ENCODE data around the gene SLC41A1.

Gene SLC41A1

GRCh38 chr1:205785446-205785845 lies 27.6 kb downstream of the SLC41A1 start:
- DNase-seq: no peak

- no peak for DNase-seq
These were observed 29.1 kb downstream of the SLC41A1 start for GRCh38 chr1:205783904-205784303.

- DNase-seq: no peak
These were observed 29.6 kb downstream of the SLC41A1 start for GRCh38 chr1:205783433-205783795.

GRCh38 chr1:205782627-205783432 lies 30.2 kb downstream of the SLC41A1 start:
- peak; percentile 26 to 45 for DNase-seq

GRCh38 chr1:205780335-205780734 lies 32.7 kb downstream of the SLC41A1 start:
- DNase-seq: no peak

- DNase-seq: no peak
These were observed 35.0 kb downstream of the SLC41A1 start for GRCh38 chr1:205777994-205778393.

GRCh38 chr1:205775717-205776056 lies 37.3 kb downstream of the SLC41A1 start:
- no peak for DNase-seq

- DNase-seq: peak in 1 of 2 experiments; percentile 74
These were observed 37.8 kb downstream of the SLC41A1 start, which contains the start of gene RAB29 for GRCh38 chr1:205775015-205775716. RAB29 (minus strand) TSS chr1:205775482; CDS start chr1:205774956, 526 bp downstream.

- no peak for DNase-seq
These were observed 38.6 kb downstream of the SLC41A1 start for GRCh38 chr1:205774198-205775014.

GRCh38 chr1:205772607-205773032 lies 40.4 kb downstream of the SLC41A1 start:
- no peak for DNase-seq

GRCh38 chr1:205770618-205771017 lies 42.4 kb downstream of the SLC41A1 start:
- no peak for DNase-seq

- no peak for DNase-seq
These were observed 43.2 kb downstream of the SLC41A1 start for GRCh38 chr1:205769641-205770365.

- no peak for DNase-seq
These were observed 45.8 kb downstream of the SLC41A1 start for GRCh38 chr1:205767248-205767647.

- no peak for DNase-seq
These were observed 46.4 kb downstream of the SLC41A1 start for GRCh38 chr1:205766570-205766969.

- no peak for DNase-seq
These were observed 47.0 kb downstream of the SLC41A1 start for GRCh38 chr1:205766038-205766437.

- no peak for DNase-seq
These were observed 48.4 kb downstream of the SLC41A1 start for GRCh38 chr1:205764578-205764977.

GRCh38 chr1:205763980-205764379 lies 49.0 kb downstream of the SLC41A1 start:
- no peak for DNase-seq

GRCh38 chr1:205760606-205761005 lies 52.4 kb downstream of the SLC41A1 start:
- no peak for DNase-seq

GRCh38 chr1:205756552-205756951 lies 56.4 kb downstream of the SLC41A1 start:
- no peak for DNase-seq

GRCh38 chr1:205754857-205755256 lies 58.1 kb downstream of the SLC41A1 start:
- DNase-seq: no peak

- DNase-seq: no peak
These were observed 61.9 kb downstream of the SLC41A1 start for GRCh38 chr1:205751036-205751651.

Data from cerebellar nuclear complex (tissue), 1 donor.